Measurements from ENCODE around the gene KDM4C. TPM values are rescaled to one million over a fixed set of nuclear protein-coding genes. Genes with fewer than 3 reads are reported as not detected.
A peak's percentile ranks its signal among the peaks of the same experiment; 100 is the strongest.

Gene KDM4C
- total RNA-seq, 4 donors from 2014 or later, result 75.0 to 95.9 (median 88.9) TPM

DNA sequence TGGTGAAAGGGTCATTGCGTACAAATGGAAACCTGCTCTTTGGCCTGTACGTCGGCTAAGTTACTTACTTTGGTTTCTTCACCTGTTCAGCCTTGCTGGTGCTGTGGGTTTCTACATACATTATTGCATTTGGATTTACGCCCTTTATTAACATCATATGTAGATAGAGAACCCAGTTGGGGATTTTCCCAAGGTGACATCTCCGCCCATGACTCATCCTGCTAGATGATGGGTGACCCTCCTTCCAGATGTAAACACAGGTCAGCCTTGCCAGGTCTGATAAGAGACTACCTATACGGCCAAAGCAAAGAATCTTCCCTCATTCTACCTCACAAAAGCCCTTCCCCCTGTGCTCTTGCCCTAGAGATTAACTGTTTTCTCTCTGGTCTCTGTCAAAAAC lies 360.9 kb downstream of the KDM4C start:
- 81 to 89% methylated on average over 5 to 6 of the region's 6 CpGs for WGBS, 2 donors (ENCODE audit: low coverage in 1 of 2)
- intact Hi-C loops (cut with DNase I; ENCODE audit: low total_unique reads) (no loop called here), in situ Hi-C loops (cut with MboI; ENCODE audit: low pct_ligation_motif_present in 1 of 4, low pct_unique_long_range_greater_than_20kb in 1 of 4, low sequenced_read_pairs in 3 of 4) (no loop called here)
- Histone ChIP-seq H3K36me3 (no peaks in the 10 kb centered on the region), H3K9me3 (no peaks in the 10 kb centered on the region), H3K27ac (no peak overlapping the region), H3K27me3 (no peaks in the 10 kb centered on the region), H3K4me3 (no peak overlapping the region), H3K4me1 (peaks cover 0 to 9% (median 3%) of the 10 kb centered on the region in 4 donors)
- TF ChIP-seq EP300 (IDR thresholded peaks at IDR 0.05; ENCODE audit: low read depth) (no peak), POLR2A (IDR thresholded peaks at IDR 0.05) (no peak)
- no peak for DNase-seq

DNA sequence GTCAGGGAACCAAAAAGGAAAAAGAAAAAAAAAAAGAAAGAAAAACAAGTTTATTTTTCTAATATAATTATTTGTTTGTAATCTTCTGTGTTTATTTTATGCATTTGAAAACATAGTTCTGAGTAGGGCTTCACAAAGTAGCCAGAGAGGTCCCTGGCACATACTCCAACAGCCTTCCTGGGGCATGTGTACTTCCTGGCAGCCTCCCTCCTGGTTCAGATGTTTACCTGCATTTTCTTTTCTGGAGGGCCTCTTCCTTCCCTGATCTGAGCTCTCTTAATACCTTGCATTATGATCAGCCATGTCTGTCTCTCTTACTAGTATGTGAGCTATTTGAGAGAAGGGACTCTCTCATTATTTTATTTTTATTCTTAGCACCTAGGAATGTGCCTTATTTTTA lies 361.8 kb downstream of the KDM4C start:
- TF ChIP-seq, protein P1, sequence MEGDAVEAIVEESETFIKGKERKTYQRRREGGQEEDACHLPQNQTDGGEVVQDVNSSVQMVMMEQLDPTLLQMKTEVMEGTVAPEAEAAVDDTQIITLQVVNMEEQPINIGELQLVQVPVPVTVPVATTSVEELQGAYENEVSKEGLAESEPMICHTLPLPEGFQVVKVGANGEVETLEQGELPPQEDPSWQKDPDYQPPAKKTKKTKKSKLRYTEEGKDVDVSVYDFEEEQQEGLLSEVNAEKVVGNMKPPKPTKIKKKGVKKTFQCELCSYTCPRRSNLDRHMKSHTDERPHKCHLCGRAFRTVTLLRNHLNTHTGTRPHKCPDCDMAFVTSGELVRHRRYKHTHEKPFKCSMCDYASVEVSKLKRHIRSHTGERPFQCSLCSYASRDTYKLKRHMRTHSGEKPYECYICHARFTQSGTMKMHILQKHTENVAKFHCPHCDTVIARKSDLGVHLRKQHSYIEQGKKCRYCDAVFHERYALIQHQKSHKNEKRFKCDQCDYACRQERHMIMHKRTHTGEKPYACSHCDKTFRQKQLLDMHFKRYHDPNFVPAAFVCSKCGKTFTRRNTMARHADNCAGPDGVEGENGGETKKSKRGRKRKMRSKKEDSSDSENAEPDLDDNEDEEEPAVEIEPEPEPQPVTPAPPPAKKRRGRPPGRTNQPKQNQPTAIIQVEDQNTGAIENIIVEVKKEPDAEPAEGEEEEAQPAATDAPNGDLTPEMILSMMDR (IDR thresholded peaks at IDR 0.05), result no peak
- TF ChIP-seq EP300 (IDR thresholded peaks at IDR 0.05; ENCODE audit: low read depth) (no peak), POLR2AphosphoS5 (IDR thresholded peaks at IDR 0.05) (no peak), POLR2A (IDR thresholded peaks at IDR 0.05) (no peak)
- Histone ChIP-seq H3K4me1 (peaks cover 0 to 9% (median 3%) of the 10 kb centered on the region in 4 donors), H3K27me3 (no peaks in the 10 kb centered on the region), H3K36me3 (no peaks in the 10 kb centered on the region), H3K27ac (no peak overlapping the region), H3K9me3 (no peaks in the 10 kb centered on the region), H3K4me3 (no peak overlapping the region)
- DNase-seq, result no peak
- intact Hi-C loops (cut with DNase I; ENCODE audit: low total_unique reads), result no loop called here
- in situ Hi-C loops (cut with MboI; ENCODE audit: low pct_ligation_motif_present in 1 of 4, low pct_unique_long_range_greater_than_20kb in 1 of 4, low sequenced_read_pairs in 3 of 4), result no loop called here

DNA sequence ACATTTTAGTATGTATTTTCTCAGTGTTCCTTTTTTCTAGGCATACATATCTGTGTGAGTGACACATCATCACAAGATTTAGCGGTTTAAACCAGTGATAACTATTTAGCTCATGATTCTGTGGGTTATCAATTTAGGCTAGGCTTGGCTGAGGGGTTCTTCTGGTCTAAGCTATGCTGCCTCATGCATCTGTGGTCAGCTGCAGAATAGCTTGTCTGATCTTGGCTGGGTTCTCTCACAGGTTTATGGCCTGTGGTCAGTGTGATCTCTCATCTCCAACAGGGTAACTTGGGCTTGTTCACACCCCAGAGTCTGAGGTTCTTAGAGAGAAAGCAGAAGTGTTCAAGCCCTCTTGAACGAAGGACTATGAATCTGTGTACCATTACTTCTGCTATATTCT lies 363.3 kb downstream of the KDM4C start:
- in situ Hi-C loops (cut with MboI; ENCODE audit: low pct_ligation_motif_present in 1 of 4, low pct_unique_long_range_greater_than_20kb in 1 of 4, low sequenced_read_pairs in 3 of 4), result no loop called here
- TF ChIP-seq, protein P1 (IDR thresholded peaks at IDR 0.05), result no peak
- TF ChIP-seq POLR2AphosphoS5 (IDR thresholded peaks at IDR 0.05) (no peak), EP300 (IDR thresholded peaks at IDR 0.05; ENCODE audit: low read depth) (no peak), POLR2A (IDR thresholded peaks at IDR 0.05) (no peak)
- H3K9me3 ChIP-seq, result no peaks in the 10 kb centered on the region
- intact Hi-C loops (cut with DNase I; ENCODE audit: low total_unique reads), result no loop called here
- no peaks in the 10 kb centered on the region for H3K27me3 ChIP-seq
- H3K4me1 ChIP-seq, result peaks cover 0 to 9% (median 3%) of the 10 kb centered on the region in 4 donors
- H3K36me3 ChIP-seq, result no peaks in the 10 kb centered on the region
- no peak for DNase-seq
- H3K27ac ChIP-seq, result peak overlapping the region in 2 of 4 donors; percentile 31 to 35
- no peak overlapping the region for H3K4me3 ChIP-seq
- 89% methylated on average over 2 of the region's 2 CpGs; no CpG with 5 or more reads in 1 of the 2 donors for WGBS, 2 donors (ENCODE audit: low coverage in 1 of 2)

DNA sequence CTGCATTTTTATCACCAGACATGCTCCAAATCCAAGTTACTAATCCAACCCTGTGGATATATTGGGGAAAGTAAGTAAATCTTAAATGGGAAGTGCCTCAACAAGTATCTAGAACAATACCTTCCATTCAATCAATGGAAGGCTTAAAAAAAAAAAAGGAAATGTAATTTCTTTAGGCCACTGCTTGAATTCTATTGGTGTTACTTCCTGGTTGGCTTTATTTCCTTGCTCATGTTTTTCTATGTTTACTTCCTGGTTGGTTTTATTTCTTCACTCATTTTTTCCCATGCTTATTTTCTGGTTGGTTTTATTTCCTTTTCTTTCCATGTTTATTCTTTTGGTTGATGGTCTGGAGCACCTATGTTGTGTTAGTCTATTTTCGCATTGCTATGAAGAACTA lies 363.9 kb downstream of the KDM4C start:
- Histone ChIP-seq H3K9me3 (no peaks in the 10 kb centered on the region), H3K36me3 (no peaks in the 10 kb centered on the region), H3K4me1 (peaks cover 0 to 9% (median 3%) of the 10 kb centered on the region in 4 donors), H3K27ac (peak overlapping the region in 2 of 4 donors; percentile 31 to 35), H3K27me3 (no peaks in the 10 kb centered on the region), H3K4me3 (no peak overlapping the region)
- in situ Hi-C loops (cut with MboI; ENCODE audit: low pct_ligation_motif_present in 1 of 4, low pct_unique_long_range_greater_than_20kb in 1 of 4, low sequenced_read_pairs in 3 of 4) (no loop called here), intact Hi-C loops (cut with DNase I; ENCODE audit: low total_unique reads) (no loop called here)
- TF ChIP-seq, protein P1 (IDR thresholded peaks at IDR 0.05), result no peak
- no peak for TF ChIP-seq POLR2A (IDR thresholded peaks at IDR 0.05)
- no peak for TF ChIP-seq EP300 (IDR thresholded peaks at IDR 0.05; ENCODE audit: low read depth)
- no peak for TF ChIP-seq POLR2AphosphoS5 (IDR thresholded peaks at IDR 0.05)
- WGBS, 2 donors (ENCODE audit: low coverage in 1 of 2), result 93 to 100% methylated on average over 1 of the region's 1 CpG
- DNase-seq, result no peak

DNA sequence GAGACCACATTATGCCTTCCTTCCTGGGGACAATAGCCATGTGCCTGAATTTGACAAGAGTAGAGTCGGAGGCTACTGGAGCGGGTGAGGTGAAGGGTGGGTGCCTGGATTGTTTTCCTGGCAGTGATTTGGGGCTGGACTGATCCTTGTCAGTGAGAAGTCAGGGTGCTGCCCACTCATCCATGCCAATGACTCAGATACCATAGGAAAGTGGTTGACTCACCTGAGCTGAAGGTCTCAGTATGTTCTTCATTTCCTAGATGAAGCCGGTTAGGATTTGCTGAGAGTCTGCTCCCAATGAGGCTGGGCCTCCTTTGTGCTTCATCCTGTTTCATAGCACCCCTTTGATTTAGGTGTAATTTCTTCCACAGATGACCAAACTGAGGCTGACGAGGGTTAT lies 366.0 kb downstream of the KDM4C start:
- H3K27ac ChIP-seq, result no peak overlapping the region
- H3K9me3 ChIP-seq, result no peaks in the 10 kb centered on the region
- no peaks in the 10 kb centered on the region for H3K27me3 ChIP-seq
- DNase-seq, result no peak
- in situ Hi-C loops (cut with MboI; ENCODE audit: low pct_ligation_motif_present in 1 of 4, low pct_unique_long_range_greater_than_20kb in 1 of 4, low sequenced_read_pairs in 3 of 4) (no loop called here), intact Hi-C loops (cut with DNase I; ENCODE audit: low total_unique reads) (no loop called here)
- 95 to 100% methylated on average over 2 to 4 of the region's 4 CpGs for WGBS, 2 donors (ENCODE audit: low coverage in 1 of 2)
- H3K36me3 ChIP-seq, result no peaks in the 10 kb centered on the region
- TF ChIP-seq POLR2AphosphoS5 (IDR thresholded peaks at IDR 0.05), result no peak
- TF ChIP-seq, protein P1 (IDR thresholded peaks at IDR 0.05), result no peak
- no peak for TF ChIP-seq EP300 (IDR thresholded peaks at IDR 0.05; ENCODE audit: low read depth)
- TF ChIP-seq POLR2A (IDR thresholded peaks at IDR 0.05), result no peak
- H3K4me3 ChIP-seq, result no peak overlapping the region
- peaks cover 0 to 9% (median 3%) of the 10 kb centered on the region in 4 donors for H3K4me1 ChIP-seq
